A549 (cell line): ENCODE results near the gene FDXACB1.

Experiments used
- CBX8 ChIP-seq: fragments of 200-600 bp; sonication (generic); IDR thresholded peaks from 2 replicates; pipeline ENCODE4 v1.6.1; 2016
- CEBPB ChIP-seq, 2 experiments: fragments of >200 bp in 1 of 2; sonication (Bioruptor Twin) in 1 of 2; formaldehyde crosslinking in 1 of 2; IDR thresholded peaks; 2 replicates each; pipeline ENCODE4 v1.6.1; 2012 to 2016
- EHMT2 ChIP-seq: fragments of 200-600 bp; sonication (generic); IDR thresholded peaks from 2 replicates; pipeline ENCODE4 v1.6.1; 2016; ENCODE audit warnings: antibody characterized with exemption, low read depth, mild to moderate bottlenecking, moderate library complexity
- ELK1 ChIP-seq: fragments of 150-350 bp; IDR thresholded peaks from 2 replicates; pipeline ENCODE4 v1.6.1; 2014; ENCODE audit warnings: low read depth, mild to moderate bottlenecking, low read length
- MAZ ChIP-seq: fragments of 150-350 bp; IDR thresholded peaks from 2 replicates; pipeline ENCODE4 v1.6.1; 2014; ENCODE audit warnings: antibody characterized with exemption, low read depth, low read length, borderline replicate concordance
- NPAS2 ChIP-seq: fragments of 250-450 bp; sonication (Bioruptor Pico); IDR thresholded peaks from 2 replicates; pipeline ENCODE4 v1.8.0; 2022; ENCODE audit warnings: mild to moderate bottlenecking, moderate library complexity, borderline replicate concordance
- POLR2A ChIP-seq: IDR thresholded peaks from 2 replicates; pipeline ENCODE4 v1.6.1; 2012; ENCODE audit warnings: mild to moderate bottlenecking, low read length
- RCOR1 ChIP-seq: fragments of 150-350 bp; IDR thresholded peaks from 2 replicates; pipeline ENCODE4 v1.6.1; 2014; ENCODE audit warnings: antibody characterized with exemption, low read length, low read depth
- REST ChIP-seq: fragments of 200-600 bp; sonication (generic); IDR thresholded peaks from 2 replicates; pipeline ENCODE4 v1.6.1; 2016; ENCODE audit warnings: antibody characterized with exemption, mild to moderate bottlenecking, moderate library complexity
- TFCP2L1 ChIP-seq: fragments of 250-450 bp; sonication (Bioruptor Pico); IDR thresholded peaks from 2 replicates; pipeline ENCODE4 v1.5.0; 2021; ENCODE audit warnings: mild to moderate bottlenecking
- TP53 ChIP-seq: fragments of 250-450 bp; sonication (Bioruptor Pico); IDR thresholded peaks from 2 replicates; pipeline ENCODE4 v1.5.0; 2021; ENCODE audit warnings: mild to moderate bottlenecking, moderate library complexity
- TF ChIP-seq, protein P1 (sequence below): fragments of >200 bp; sonication (Bioruptor Twin); formaldehyde crosslinking; IDR thresholded peaks from 3 replicates; pipeline ENCODE4 v1.5.1; 2016
- TF ChIP-seq, protein P2 (sequence below): fragments of 450-650 bp; IDR thresholded peaks from 2 replicates; pipeline ENCODE4 v1.6.1; 2014; ENCODE audit warnings: antibody characterized with exemption

DNA sequence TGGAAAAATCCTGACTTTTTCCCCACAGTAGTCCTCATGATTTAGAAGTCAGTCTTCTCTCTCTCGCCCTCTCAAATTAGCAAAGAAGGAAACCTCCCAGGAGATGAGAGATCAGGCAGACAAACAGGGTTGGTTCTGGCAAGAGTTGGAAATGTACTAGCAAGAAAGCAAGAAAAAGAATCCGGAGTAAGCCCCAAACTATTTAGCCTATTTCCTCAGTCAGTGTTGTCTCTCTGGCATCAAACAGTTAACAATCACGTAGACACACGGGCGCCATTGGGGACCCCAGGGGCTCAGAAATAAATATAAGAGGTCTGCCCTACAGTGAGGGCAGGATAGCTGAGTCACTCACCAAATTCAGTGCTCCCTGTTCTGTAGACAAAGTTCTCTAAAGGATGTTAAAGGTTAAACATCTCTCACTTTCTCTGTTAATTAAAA, 44.4 kb upstream of the FDXACB1 start:
- TF ChIP-seq, protein P1, sequence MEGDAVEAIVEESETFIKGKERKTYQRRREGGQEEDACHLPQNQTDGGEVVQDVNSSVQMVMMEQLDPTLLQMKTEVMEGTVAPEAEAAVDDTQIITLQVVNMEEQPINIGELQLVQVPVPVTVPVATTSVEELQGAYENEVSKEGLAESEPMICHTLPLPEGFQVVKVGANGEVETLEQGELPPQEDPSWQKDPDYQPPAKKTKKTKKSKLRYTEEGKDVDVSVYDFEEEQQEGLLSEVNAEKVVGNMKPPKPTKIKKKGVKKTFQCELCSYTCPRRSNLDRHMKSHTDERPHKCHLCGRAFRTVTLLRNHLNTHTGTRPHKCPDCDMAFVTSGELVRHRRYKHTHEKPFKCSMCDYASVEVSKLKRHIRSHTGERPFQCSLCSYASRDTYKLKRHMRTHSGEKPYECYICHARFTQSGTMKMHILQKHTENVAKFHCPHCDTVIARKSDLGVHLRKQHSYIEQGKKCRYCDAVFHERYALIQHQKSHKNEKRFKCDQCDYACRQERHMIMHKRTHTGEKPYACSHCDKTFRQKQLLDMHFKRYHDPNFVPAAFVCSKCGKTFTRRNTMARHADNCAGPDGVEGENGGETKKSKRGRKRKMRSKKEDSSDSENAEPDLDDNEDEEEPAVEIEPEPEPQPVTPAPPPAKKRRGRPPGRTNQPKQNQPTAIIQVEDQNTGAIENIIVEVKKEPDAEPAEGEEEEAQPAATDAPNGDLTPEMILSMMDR, result no peak
- TF ChIP-seq CEBPB (IDR thresholded peaks at IDR 0.05) (no peak), NPAS2 (CRISPR knock-in tag) (no peak), POLR2A (no peak), ELK1 (no peak), REST (no peak), MAZ (no peak), RCOR1 (no peak), TFCP2L1 (CRISPR knock-in tag) (no peak), EHMT2 (no peak), TP53 (no peak), CBX8 (no peak)
- TF ChIP-seq, protein P2, sequence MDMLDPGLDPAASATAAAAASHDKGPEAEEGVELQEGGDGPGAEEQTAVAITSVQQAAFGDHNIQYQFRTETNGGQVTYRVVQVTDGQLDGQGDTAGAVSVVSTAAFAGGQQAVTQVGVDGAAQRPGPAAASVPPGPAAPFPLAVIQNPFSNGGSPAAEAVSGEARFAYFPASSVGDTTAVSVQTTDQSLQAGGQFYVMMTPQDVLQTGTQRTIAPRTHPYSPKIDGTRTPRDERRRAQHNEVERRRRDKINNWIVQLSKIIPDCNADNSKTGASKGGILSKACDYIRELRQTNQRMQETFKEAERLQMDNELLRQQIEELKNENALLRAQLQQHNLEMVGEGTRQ, result no peak
